AG08395 (cell line): Measurements from ENCODE around the gene TFDP2.
"Not testable (repeated sequence)": the region's sequence is repeated elsewhere in the genome, so short reads cannot be mapped to it uniquely, and the experiment has no call there.

Experiments
- DNase-seq: peaks from one replicate; pipeline ENCODE4 v3.0.0; 2012; ENCODE audit warnings: mixed read lengths, low spot score

The TFDP2 gene

GRCh38 chr3:142021127-142021526 lies 128.2 kb downstream of the TFDP2 start:
- no peak for DNase-seq

GRCh38 chr3:142019794-142020320 lies 129.5 kb downstream of the TFDP2 start:
- DNase-seq = no peak

GRCh38 chr3:142013993-142014392 lies 135.4 kb downstream of the TFDP2 start:
- no peak for DNase-seq

- DNase-seq = no peak
Observed at GRCh38 chr3:142013326-142013980, 135.9 kb downstream of the TFDP2 start.

GRCh38 chr3:142009029-142009428 lies 140.3 kb downstream of the TFDP2 start:
- DNase-seq = no peak

GRCh38 chr3:142007710-142008399 lies 141.5 kb downstream of the TFDP2 start:
- DNase-seq = no peak

GRCh38 chr3:142004957-142005356 lies 144.4 kb downstream of the TFDP2 start:
- DNase-seq = not testable (repeated sequence)

- DNase-seq = no peak
Observed at GRCh38 chr3:142004025-142004424, 145.3 kb downstream of the TFDP2 start.

GRCh38 chr3:142003291-142003690 lies 146.1 kb downstream of the TFDP2 start:
- no peak for DNase-seq

- no peak for DNase-seq
Observed at GRCh38 chr3:142000325-142000870, 148.9 kb downstream of the TFDP2 start.

- DNase-seq = peak; percentile 40
Observed at GRCh38 chr3:141998669-141999290, 150.6 kb downstream of the TFDP2 start.

- DNase-seq = no peak
Observed at GRCh38 chr3:141996437-141996836, 152.9 kb downstream of the TFDP2 start.

- DNase-seq = no peak
Observed at GRCh38 chr3:141994856-141995255, 154.5 kb downstream of the TFDP2 start.

- no peak for DNase-seq
Observed at GRCh38 chr3:141992512-141992911, 156.8 kb downstream of the TFDP2 start.

- no peak for DNase-seq
Observed at GRCh38 chr3:141986548-141987107, 162.7 kb downstream of the TFDP2 start.

- no peak for DNase-seq
Observed at GRCh38 chr3:141981084-141981483, 168.3 kb downstream of the TFDP2 start.

- DNase-seq = peak; percentile 43
Observed at GRCh38 chr3:141979050-141979671, 170.2 kb downstream of the TFDP2 start.

GRCh38 chr3:141974777-141975176 lies 174.6 kb downstream of the TFDP2 start:
- not testable (repeated sequence) for DNase-seq

- DNase-seq = no peak
Observed at GRCh38 chr3:141972399-141972798, 176.9 kb downstream of the TFDP2 start.

- no peak for DNase-seq
Observed at GRCh38 chr3:141971571-141971970, 177.8 kb downstream of the TFDP2 start.

- DNase-seq = no peak
Observed at GRCh38 chr3:141969711-141970110, 179.6 kb downstream of the TFDP2 start.

GRCh38 chr3:141965471-141965870 lies 183.9 kb downstream of the TFDP2 start:
- DNase-seq = no peak
